ENCODE results near the gene SORD. TPM values are rescaled to one million over a fixed set of nuclear protein-coding genes. Genes with fewer than 3 reads are reported as not detected.
"Not testable (repeated sequence)": the region's sequence is repeated elsewhere in the genome, so short reads cannot be mapped to it uniquely, and the experiment has no call there.

Gene SORD
- total RNA-seq, 1 experiment from 2014 or later: 47.3 TPM

DNA sequence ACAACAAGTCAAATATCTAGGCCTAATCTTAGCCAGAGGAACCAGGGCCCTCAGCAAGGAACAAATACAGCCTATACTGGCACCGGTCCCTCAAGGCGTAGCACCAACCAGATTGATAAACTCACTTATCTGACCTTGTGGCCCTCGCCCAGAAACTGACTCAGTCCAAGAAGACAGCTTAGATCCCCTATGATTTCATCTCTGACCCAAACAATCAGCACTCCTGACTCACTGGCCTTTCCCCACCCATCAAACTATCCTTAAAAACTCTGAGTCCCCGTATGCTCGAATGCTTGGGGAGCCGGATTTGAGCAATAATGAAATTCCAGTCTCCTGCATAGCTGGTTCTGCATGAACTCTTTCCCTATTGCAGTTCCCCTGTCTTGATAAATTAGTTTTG, 1.6 kb upstream of the SORD start:
- in situ Hi-C loops (cut with HindIII; ENCODE audit: low sequenced_read_pairs): no loop called here

DNA sequence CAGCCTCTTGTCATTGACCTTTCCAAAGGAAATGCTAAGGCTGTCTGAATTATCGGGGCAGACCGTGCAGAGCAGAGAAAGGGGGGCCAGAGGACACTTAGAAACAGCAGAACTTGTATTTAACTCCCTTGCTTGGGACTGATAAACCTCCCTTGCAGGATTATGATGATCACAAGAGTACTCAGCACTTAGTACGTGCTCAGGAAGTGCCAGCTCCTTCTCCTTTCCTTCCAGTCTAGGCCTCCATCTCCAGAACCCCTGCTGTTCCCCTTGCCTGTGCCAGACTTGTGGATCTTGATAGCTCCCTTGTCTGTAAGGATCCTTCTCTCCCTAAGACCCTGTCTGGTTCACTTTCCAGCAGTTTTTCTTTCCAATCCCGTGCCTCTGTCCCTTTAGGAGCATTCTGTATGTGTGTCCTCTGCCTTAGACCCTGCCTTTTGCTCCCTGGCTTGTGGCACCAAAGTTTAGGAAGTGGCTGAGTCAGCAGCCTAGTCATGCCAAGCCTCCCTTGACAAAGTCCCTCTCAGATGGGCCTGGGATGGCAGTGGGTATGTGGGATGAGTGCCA, 747 bp downstream of the SORD start:
- in situ Hi-C loops (cut with HindIII; ENCODE audit: low sequenced_read_pairs): no loop called here
- no peak for DNase-seq (ENCODE audit: low spot score)

More for the DNA sequence above, 1.6 kb upstream of the SORD start:
- no peak for DNase-seq (ENCODE audit: low spot score)

DNA sequence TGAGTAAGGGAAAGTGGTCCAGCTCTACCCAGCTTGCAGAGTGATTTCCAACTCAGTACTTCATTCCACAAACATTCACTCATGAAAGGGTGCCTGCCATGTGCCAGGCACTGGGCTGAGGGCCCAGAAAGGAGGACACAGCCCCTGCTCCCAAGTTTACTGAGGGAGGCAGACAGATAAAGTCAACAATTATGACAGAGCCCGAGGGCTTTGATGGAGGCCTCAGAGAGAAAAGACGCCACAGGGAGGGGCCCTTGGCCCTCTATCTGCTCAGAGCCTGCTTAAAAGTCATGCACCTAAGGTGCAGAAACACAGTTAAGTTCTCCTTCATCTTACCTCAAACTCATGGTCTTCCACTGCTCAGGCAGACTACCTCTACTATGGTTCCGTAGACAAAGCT, 1.7 kb downstream of the SORD start:
- in situ Hi-C loops (cut with HindIII; ENCODE audit: low sequenced_read_pairs); DNase-seq (ENCODE audit: low spot score): not testable (repeated sequence)

DNA sequence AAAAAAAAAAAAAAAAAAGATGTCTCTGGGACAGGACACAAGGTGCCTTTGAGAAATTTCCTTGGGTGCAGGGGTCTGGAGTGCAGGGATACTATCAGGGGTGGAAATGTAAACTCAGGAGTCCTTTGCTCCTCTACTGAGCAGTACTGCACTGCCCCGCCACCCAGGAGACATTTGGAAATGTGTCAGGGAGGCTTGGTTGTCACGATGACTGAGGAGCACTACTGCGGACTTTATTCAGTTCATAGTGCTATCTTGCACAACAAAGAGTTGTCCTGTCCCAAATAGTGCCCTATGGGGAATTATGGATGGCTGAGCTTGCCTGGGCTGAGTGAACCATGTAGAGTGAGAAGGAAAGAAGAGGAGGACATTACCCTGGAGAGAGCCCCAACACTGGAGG, 2.6 kb downstream of the SORD start:
- DNase-seq (ENCODE audit: low spot score); in situ Hi-C loops (cut with HindIII; ENCODE audit: low sequenced_read_pairs): not testable (repeated sequence)

DNA sequence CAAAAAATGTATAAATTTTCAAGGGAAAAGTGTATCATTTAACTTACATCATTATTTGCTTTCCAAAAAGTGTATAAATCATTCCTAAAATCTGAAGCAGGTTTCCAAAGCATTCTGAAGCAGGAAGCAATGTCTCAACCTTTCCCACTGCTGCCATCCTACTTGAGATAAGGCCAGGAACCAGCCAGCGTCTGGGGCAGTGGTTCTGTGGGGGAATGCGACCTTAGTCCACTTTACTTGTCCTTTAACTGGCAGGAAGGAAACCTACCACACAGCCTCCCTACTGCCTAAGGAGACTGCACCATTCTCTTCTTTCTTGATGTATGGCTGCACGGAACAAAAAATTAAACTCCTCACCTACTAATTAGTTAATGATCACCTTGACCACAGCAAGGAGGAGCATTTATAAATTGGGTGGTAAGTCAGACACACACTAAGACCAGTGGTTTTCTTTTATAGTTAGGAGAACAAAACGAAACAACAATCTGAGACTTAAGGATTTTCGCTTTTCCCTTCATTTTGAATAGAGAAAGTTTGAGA, 3.7 kb downstream of the SORD start:
- DNase-seq (ENCODE audit: low spot score): no peak
- in situ Hi-C loops (cut with HindIII; ENCODE audit: low sequenced_read_pairs): no loop called here

DNA sequence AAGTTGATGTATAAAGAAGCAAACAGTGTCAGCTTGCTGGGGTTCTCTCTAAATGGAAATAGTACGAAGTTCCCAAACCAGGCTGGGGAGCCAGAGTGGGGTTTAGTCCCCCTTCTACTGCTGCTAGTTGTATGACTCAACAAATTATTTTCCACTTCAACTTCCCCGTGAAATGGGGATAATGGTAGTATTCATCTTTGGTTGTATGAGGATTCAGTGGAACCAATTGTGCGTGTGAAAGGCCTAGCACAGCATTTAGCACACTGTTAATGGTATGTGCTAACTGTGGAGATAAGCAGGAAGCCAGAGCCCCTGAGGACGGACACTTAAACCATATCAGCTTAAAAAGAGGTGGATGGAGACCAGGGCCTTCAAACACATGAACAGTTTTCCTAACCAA, 4.2 kb downstream of the SORD start:
- DNase-seq (ENCODE audit: low spot score): no peak
- in situ Hi-C loops (cut with HindIII; ENCODE audit: low sequenced_read_pairs): no loop called here

DNA sequence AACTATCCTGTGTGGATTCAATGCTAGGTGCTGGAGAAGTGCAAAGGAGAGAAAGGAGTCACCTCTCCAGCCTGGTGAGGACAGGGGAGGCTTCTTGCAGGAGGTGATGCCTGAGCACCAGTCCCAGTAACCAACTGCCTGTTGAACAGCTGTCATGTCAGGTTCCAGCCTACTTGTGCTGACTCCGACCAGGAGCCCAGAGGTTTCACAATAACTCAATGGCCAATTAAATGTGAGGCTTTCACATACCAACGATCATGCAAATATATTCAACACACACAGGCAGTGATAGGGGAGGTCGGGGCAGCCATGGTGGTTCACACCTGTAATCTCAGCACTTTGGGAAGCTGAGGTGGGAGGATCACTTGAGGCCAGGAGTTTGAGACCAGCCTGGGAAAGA, 7.7 kb downstream of the SORD start:
- in situ Hi-C loops (cut with HindIII; ENCODE audit: low sequenced_read_pairs): no loop called here
- no peak for DNase-seq (ENCODE audit: low spot score)

DNA sequence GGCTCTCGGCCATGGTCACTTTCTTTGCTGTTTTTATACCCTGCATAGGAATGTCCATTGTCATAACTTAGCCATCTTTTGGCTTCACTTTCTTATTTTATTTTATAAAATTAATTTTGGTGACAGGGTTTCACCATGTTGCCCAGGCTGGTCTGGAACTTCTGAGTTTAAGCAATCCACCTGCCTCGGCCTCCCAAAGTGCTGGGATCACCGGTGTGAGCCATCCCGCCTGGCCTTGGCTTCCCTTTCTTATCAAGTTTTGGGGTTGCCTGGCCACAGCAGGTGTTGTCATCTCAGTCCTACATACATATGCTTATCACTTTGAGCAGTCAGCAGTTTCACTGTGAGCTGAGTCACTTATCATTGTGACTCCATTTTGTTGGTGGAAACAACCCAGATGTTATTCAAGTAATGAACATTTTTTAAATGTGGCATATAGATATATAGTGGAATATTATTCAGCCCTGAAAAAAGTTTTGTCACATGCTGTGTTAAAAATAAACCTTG, 8.6 kb downstream of the SORD start:
- DNase-seq (ENCODE audit: low spot score); in situ Hi-C loops (cut with HindIII; ENCODE audit: low sequenced_read_pairs): not testable (repeated sequence)

DNA sequence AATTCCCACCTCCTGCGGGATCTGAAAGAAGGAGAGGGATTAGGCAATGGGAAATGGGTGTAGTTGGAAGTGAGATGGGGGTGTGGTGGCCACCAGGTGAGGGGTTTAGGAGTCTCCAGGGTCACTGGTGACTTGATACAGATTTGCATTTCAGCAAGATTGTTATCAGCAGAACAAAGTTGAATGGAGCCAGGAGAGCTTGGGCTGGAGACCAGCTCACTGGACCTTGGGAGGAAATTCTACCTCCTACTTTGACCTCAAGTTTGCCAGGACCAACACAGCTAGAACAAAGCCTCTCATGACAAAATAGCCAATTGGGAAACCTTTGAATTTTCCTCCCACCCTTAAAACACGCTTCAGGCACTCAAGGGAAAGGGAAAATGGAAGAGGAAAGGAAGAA, 9.5 kb downstream of the SORD start:
- in situ Hi-C loops (cut with HindIII; ENCODE audit: low sequenced_read_pairs); DNase-seq (ENCODE audit: low spot score): not testable (repeated sequence)

DNA sequence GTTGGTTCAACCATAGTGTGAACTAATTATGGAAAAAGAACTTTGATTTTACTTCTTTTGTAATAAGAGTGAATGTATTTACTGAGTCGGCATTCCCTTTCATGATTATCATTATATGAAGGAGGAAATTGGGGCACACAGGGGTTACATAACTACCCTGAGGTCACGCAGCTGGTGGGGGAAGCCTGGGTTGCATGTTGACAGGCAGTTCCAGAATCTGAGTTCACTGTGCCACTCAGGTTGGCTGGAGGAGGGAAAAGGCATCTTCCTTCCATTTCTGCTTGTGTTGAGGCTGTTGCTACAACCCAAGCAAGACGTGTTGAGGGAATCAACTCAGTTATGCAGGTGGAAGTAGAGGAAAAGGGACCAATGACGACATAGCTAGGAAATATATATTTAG, 11.1 kb downstream of the SORD start:
- in situ Hi-C loops (cut with HindIII; ENCODE audit: low sequenced_read_pairs); DNase-seq (ENCODE audit: low spot score): not testable (repeated sequence)

DNA sequence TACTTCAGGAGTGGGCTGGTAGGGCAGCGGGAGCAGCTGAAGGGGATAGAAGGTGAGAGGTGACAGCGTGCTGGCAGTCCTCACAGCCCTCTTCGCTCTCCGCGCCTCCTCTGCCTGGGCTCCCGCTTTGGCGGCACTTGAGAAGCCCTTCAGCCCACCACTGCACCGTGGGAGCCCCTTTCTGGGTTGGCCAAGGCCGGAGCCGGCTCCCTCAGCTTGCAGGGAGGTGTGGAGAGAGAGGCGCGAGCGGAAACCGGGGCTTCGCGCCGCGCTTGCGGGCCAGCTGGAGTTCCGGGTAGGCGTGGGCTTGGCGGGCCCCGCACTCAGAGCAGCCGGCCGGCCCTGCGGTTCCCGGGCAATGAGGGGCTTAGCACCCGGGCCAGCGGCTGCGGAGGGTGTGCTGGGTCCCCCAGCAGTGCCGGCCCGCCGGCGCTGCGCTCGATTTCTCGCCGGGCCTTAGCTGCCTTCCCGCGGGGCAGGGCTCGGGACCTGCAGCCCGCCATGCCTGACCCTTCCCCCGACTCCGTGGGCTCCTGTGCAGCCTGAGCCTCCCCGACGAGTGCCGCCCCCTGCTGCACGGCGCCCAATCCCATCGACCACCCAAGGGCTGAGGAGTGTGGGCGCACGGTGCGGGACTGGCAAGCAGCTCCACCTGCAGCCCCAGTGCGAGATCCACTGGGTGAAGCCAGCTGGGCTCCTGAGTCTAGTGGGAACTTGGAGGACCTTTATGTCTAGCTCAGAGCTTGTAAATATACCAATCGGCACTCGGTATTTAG, 11.8 kb downstream of the SORD start:
- in situ Hi-C loops (cut with HindIII; ENCODE audit: low sequenced_read_pairs): not testable (repeated sequence)

DNA sequence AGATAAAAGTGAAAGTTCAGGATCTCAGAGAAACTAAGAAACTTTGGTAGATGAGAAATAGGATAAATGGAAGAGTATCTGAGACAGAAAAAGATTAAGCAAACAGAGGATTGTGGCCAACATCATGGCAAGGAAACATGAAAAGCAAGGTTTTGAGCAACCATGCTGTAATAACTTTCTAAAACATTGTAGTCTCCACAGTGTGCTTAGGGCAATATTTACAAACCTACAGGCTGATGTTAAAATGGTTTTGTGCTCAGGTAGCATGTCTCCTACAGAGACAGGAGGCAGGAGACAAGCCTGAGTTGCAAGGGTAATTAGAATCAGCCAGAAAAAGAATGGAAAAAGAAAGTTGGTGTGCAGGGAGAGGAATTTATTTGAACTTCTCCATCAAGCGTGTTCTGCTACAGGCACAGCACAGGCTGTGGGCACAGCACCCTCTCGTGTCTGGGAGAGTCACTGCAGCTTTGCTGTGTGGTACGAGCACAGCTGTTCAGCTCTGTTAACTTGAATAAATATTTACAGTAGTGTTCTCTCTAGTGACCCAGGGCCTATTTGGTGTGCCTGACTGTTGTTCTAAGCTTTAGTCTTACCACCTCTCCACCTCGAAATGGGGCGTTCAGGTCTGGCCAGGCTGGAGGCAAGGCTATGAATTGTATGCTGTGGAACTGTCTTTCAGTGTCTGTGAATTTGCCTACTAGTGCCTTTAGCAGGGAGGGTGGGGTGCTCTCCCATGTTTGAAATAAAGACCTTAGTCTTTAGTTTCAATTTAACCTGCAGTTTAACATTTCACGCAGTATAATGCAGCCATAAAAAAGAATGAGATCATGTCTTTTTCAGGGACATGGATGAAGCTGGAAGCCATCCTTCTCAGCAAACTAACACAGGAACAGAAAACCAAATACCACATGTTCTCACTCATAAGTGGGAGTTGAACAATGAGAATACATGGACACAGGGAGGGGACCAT, 14.1 kb downstream of the SORD start:
- peak; percentile 50 for DNase-seq (ENCODE audit: low spot score)
- in situ Hi-C loops (cut with HindIII; ENCODE audit: low sequenced_read_pairs): not testable (repeated sequence)

More for the DNA sequence above, 11.8 kb downstream of the SORD start:
- DNase-seq (ENCODE audit: low spot score): not testable (repeated sequence)

DNA sequence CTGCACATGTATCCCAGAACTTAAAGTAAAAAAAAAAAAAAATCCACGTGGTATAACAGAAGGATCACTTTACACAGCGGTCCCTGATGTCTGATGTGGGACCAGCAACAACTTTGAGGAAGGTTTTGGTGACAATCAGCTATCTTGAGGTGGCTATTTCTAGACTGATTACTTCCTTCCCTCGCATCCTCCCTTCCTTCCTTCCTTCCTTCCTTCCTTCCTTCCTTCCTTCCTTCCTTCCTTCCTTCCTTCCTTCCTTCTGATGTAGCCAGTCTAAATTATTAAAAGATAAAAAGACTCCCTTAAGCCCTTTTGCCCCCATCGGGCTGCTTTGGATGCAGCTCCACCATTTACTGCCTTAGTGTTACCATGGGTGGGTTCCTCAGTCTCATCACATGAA, 14.9 kb downstream of the SORD start:
- in situ Hi-C loops (cut with HindIII; ENCODE audit: low sequenced_read_pairs): no loop called here
- DNase-seq (ENCODE audit: low spot score): no peak

DNA sequence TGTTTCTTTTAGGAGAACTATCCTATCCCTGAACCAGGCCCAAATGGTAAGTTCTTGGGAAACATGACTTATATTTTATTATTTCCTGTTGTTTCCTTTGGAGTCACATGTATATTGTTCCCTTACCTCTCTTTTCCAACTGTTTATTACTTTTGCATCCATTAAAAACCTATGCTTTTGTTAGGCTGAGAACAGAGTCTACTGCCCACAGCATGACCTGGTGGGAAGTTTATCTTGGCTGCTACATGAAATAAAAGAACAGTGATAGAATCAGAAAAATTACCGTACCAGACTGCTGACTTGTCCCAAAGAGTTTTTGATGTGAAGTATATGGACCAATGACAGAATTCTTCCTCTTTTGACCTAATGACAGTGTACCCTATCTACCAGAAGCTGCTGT, 17.4 kb downstream of the SORD start:
- in situ Hi-C loops (cut with HindIII; ENCODE audit: low sequenced_read_pairs); DNase-seq (ENCODE audit: low spot score): not testable (repeated sequence)

DNA sequence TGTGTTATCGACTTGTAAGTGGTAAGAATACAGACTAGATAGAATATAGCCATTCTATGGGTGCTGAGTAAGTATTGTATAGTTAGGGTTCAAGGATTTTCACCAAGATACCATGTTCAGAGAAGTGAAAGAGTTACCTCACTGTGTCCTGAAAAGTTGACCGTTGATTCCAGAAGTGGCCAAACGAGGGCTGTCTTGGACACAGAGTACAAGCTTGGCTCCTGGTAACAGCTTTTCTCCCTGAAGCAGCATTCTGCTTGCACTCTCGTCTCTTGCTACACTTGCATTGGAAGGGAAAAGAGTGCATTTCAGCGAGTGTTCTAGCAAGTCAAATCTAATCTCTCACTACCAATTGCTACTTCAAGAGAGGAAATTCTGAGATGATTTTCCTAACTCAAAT, 18.5 kb downstream of the SORD start:
- in situ Hi-C loops (cut with HindIII; ENCODE audit: low sequenced_read_pairs); DNase-seq (ENCODE audit: low spot score): not testable (repeated sequence)

DNA sequence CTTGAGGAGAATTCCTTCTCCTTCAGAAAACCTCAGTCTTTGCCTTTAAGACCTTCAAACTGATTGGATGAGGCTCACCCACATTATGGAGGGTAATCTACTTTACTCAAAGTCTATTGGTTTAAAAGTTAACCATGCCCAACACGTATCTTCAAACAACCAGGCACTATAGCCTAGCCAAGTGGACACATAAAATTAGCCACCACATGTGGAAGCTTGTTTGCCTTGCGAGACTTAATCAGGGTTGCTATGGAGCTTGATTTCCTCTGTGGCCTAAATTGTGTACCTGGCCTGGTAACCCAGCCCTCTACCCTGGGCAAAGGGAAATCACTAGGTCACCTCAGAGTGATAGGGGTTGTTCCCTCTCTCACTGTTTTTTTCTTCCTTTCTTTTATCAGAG, 19.9 kb downstream of the SORD start:
- DNase-seq (ENCODE audit: low spot score); in situ Hi-C loops (cut with HindIII; ENCODE audit: low sequenced_read_pairs): not testable (repeated sequence)

DNA sequence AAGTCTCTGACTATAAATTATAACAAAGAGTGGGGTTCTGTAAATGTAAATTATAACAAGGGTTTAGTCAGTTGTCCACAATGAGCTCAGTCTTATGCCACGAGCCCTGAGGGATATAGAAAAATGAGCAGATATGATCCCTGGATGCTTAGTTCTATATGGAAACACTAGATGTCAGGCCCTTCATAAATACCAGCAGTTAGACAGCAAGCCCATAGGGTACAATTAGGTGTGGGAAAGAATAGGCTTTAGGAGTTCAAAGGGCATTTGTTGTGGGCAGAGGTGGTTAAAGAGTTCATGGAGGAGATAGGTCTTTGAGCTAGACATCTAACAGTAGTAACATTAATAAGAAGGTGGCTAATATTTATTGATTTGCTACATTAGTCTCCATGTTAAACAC, 21.3 kb downstream of the SORD start:
- in situ Hi-C loops (cut with HindIII; ENCODE audit: low sequenced_read_pairs): not testable (repeated sequence)

DNA sequence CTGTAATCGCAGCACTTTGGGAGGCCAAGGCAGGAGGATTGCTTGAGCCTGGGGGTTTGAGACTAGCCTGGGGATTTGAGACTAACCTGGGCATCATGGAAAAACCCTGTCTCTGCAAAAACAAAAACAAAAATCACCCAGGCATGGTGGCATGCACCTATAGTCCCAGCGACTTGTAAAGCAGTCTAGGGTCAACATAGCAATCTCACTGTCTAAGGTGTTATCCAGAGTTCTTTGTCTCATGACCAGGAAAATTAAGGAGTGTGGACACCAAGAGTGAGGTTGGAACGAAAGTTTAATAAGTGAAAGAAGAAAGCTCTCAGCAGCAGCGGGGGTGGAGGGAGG, 25.4 kb downstream of the SORD start:
- DNase-seq (ENCODE audit: low spot score); in situ Hi-C loops (cut with HindIII; ENCODE audit: low sequenced_read_pairs): not testable (repeated sequence)

More for the DNA sequence above, 21.3 kb downstream of the SORD start:
- DNase-seq (ENCODE audit: low spot score): not testable (repeated sequence)
